ENCODE data around the gene MT1E. TPM values are rescaled to one million over a fixed set of nuclear protein-coding genes. Genes with fewer than 3 reads are reported as not detected.
A peak's percentile ranks its signal among the peaks of the same experiment; 100 is the strongest.
"Not testable (repeated sequence)": the region's sequence is repeated elsewhere in the genome, so short reads cannot be mapped to it uniquely, and the experiment has no call there.

The MT1E gene
- total RNA-seq, 8 experiments from 2014 or later, result 1.1 to 96.8 (median 4.4) TPM

DNA sequence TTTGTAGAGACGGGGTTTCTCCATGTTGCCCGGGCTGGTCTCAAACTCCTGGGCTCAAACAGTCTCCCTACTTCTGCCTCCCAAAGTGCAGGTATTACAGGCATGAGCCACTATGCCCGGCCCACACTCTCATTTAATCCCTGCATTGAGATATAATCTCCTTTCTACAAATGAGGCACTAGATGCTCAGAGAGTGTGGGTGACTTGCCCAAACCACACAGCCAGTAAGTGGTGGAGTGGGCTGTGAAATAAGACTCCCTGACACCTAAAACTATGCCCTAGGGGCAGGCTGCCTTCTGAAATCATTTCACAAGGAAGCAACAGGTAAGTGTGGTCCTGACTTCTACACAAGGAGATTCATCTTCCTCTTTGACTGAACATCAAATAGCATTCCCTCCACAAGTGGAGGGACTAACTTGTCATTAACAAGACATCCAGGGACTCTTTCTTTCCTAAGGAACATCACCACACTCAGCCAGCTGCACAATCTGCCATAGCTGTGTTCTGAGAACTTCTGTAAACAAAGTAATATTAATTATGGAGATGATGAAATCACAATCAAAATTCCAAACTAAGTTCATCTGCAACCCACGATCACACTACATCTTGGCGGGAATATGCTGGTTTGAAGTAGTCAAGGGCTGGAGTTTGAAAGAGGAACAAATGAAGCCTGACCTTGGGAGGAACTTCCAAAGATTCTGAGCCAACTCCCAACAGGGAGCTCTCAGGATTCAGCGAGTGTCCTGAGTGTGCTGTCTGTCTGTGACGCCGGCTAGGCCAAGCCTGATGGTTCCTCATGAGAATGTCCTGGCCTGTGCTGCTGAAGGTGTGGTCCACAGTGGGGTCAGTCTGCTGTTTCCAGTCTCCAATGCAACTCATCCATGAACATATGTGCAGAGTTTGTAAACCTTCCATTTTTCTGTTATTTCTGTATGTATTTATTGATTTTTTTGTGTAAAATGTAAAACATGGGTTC lies 40.0 kb downstream of the MT1E start:
- ATAC-seq (replicated peaks in 6 of 8); H3K4me3 ChIP-seq; in situ Hi-C loops (cut with MboI; ENCODE audit: low pct_unique_long_range_greater_than_20kb in 2 of 9, low sequenced_read_pairs in 9 of 9, unreplicated experiment in 9 of 9); H3K27ac ChIP-seq: not testable (repeated sequence)
- WGBS, 10 experiments, result 15 to 72% (median 45%) methylated on average over 2 to 7 of the region's 8 CpGs; no CpG with 5 or more reads in 4 of the 10 experiments
- H3K4me1 ChIP-seq (replicated peaks in 1 of 2), result peaks cover 5 to 16% of the 10 kb centered on the region in 2 donors

DNA sequence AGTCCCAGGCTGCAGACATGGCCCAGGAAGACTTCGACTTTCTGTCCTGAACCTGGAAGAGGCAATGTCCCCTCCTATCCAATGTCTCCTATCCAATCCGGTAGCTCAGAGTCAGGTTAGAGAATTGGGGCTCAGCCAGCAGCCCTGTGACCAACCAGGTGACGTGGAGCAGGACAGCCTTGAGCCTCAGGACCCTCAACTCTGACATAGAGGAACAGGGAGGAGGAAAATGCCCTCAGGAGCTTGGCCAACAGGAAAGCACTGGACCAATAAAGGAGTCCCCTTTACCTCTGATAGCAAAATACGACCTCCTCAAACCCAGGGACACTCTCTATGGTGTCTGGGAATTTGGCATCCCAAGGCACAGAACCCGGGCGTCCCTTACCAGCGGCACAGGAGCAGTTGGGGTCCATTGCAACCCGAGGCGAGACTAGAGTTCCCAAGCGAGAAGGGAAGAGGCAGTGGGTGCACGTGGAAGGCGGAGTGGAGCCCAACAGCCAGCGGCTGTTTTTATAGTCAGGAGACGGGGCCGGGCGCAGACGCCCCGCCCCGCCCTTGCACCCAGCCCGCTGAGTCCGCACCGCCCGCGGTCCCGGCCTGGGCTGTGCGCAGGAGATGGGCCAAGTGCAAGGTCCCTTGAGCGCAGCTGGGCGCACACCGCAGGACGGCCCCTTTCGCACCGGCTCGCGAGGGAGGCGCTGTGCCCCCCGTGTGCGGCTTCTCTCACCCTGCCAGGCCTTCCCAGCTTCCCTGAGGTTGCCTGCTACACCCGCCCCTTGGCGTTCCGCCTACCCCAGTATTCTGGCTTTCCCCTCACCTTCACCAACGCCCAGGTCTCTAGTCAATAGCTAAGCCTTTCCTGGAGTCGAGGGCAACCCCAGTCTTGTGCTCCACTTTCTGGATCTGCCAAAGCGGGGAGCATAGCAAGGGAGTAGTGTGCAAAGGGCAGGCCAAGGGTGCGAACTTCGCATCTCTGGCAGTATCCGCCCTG lies 42.3 kb downstream of the MT1E start, which contains the start of gene MT1G:
Gene MT1G, minus strand, starts transcription at position 485 of the 991 bp plus-strand sequence. Its CDS starts 72 bp downstream, at position 413.
- Histone ChIP-seq H3K27ac (no peak within 1 kb of the TSS), H3K4me3 (peak within 1 kb of the TSS in 1 of 5 donors; percentile 13), H3K4me1 (replicated peaks in 1 of 2) (peaks cover 0 to 10% of the 10 kb centered on the region in 2 donors)
- in situ Hi-C loops (cut with MboI; ENCODE audit: low pct_unique_long_range_greater_than_20kb in 2 of 9, low sequenced_read_pairs in 9 of 9, unreplicated experiment in 9 of 9), result no loop called here
- ATAC-seq (replicated peaks in 6 of 8), result peak; percentile 59 to 93 (median 83)
- 0 to 100% (median 36%) methylated on average over 1 to 14 of the region's 46 CpGs; no CpG with 5 or more reads in 2 of the 10 experiments for WGBS, 10 experiments

DNA sequence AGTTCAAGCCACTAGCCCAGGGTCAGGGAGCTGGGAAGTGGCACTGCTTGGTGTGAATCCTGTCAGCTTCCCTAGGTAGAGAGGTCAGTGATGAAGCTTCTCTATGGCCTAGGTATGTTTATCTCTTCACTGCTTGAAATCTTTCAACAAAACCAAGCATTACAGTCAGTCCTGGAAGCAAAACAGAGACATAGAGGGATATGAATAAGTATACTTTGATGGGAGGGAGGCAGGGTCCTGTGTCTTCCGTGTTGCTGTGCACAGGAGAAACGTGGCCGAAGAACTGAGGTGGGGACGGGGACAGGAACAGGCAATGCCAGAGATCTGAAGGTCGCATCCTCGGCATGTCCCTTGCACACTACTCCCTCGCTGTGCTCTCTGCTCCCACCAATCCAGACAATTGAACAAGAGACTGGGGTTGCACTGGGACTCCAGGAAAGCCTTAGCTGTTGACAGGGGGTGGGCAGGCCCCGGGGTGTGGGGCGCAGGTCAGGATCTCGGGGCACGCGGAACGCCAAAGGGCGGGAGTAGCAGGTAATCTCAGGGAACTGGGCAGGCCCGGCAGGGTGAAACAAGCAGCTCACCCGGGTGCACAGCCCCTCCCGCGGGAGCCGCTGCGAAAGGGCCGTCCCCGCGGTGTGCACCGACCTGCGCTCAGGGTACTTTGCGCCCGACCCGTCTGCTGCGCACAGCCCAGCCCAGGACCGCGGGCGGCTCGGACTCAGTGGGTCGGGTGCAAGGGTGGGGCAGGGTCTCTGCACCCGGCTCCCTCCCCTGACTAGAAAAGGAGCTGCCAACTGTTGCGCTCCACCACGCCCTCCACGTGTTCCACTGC lies 43.6 kb downstream of the MT1E start, which contains the start of gene MT1H:
Gene MT1H, plus strand, starts transcription at position 810 of the 835 bp plus-strand sequence. CDS start 71 bp downstream, outside the sequence.
- Histone ChIP-seq H3K4me1 (replicated peaks in 1 of 2) (peaks cover 2 to 13% of the 10 kb centered on the region in 2 donors), H3K27ac (no peak within 1 kb of the TSS), H3K4me3 (no peak within 1 kb of the TSS)
- peak in 4 of 8 experiments; percentile 12 to 32 (median 26) for ATAC-seq (replicated peaks in 6 of 8)
- in situ Hi-C loops (cut with MboI; ENCODE audit: low pct_unique_long_range_greater_than_20kb in 2 of 9, low sequenced_read_pairs in 9 of 9, unreplicated experiment in 9 of 9), result no loop called here
- WGBS, 10 experiments, result 4 to 93% (median 48%) methylated on average over 5 to 9 of the region's 38 CpGs; no CpG with 5 or more reads in 6 of the 10 experiments

DNA sequence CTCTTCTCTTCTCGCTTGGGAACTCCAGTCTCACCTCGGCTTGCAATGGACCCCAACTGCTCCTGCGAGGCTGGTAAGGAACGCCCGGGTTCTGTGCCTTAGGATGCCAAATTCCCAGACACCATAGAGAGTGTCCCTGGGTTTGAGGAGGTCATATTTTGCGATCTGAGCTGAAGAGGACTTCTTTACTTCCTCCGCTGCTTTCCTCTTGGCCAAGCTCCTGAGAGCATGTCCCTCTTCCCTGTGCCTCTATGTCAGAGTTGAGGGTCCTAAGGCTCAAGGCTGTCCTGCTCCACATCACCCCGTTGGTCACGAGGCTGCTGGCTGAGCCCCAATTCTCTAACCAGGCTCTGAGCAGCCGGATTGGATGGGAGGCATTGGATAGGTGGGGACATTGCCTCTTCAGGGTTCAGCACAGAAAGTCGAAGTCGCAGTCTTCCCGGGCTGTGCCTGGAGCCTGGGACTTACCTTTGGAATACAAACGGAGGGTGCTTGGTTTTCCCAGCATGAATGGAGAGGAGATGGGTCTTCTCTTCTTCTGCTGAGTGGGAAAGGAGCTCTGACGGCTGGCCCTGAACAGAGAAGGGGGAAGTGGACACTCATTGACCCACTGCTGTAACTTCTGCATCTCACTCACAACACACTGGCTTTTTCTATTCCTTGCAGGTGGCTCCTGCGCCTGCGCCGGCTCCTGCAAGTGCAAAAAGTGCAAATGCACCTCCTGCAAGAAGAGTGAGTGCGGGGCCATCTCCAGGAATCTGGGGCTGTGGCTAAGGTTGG lies 44.4 kb downstream of the MT1E start:
- peaks cover 8 to 18% of the 10 kb centered on the region in 2 donors for H3K4me1 ChIP-seq (replicated peaks in 1 of 2)
- WGBS, 10 experiments, result 0 to 80% (median 14%) methylated on average over 1 to 9 of the region's 19 CpGs; no CpG with 5 or more reads in 3 of the 10 experiments
- H3K4me3 ChIP-seq, result no peak overlapping the region
- in situ Hi-C loops (cut with MboI; ENCODE audit: low pct_unique_long_range_greater_than_20kb in 2 of 9, low sequenced_read_pairs in 9 of 9, unreplicated experiment in 9 of 9), result no loop called here
- ATAC-seq (replicated peaks in 6 of 8), result no peak
- H3K27ac ChIP-seq, result no peak overlapping the region

DNA sequence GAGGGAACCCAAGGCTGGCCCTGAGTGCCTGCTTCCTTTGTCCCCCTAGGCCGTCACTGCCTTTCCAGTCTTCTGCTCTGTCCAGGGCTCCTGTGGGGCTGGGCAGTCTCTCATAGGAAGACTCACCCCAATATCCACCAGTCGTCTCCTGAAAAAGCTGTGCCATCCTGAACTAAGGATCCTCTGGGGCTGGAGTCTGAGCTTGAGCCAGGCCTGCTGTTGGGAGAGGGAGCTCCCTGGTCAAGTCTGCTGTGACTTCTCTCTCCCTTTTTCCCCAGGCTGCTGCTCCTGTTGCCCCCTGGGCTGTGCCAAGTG lies 45.0 kb downstream of the MT1E start:
- no peak for ATAC-seq (replicated peaks in 6 of 8)
- H3K4me1 ChIP-seq (replicated peaks in 1 of 2), result peaks cover 10 to 23% of the 10 kb centered on the region in 2 donors
- H3K4me3 ChIP-seq, result no peak overlapping the region
- in situ Hi-C loops (cut with MboI; ENCODE audit: low pct_unique_long_range_greater_than_20kb in 2 of 9, low sequenced_read_pairs in 9 of 9, unreplicated experiment in 9 of 9), result no loop called here
- no peak overlapping the region for H3K27ac ChIP-seq
- 67% methylated on average over 1 of the region's 2 CpGs; no CpG with 5 or more reads in 9 of the 10 experiments for WGBS, 10 experiments

DNA sequence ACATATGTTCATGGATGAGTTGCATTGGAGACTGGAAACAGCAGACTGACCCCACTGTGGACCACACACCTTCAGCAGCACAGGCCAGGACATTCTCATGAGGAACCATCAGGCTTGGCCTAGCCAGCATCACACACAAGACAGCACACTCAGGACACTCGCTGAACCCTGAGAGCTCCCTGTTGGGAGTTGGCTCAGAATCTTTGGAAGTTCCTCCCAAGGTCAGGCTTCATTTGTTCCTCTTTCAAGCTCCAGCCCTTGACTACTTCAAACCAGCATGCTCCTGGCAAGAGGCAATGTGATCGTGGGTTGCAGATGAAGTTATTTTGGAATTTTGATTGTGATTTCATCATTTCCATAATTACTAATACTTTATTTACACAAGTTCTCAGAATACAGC lies 46.1 kb downstream of the MT1E start:
- H3K4me3 ChIP-seq; in situ Hi-C loops (cut with MboI; ENCODE audit: low pct_unique_long_range_greater_than_20kb in 2 of 9, low sequenced_read_pairs in 9 of 9, unreplicated experiment in 9 of 9); H3K27ac ChIP-seq: not testable (repeated sequence)
- peak in 1 of 8 experiments; percentile 6 for ATAC-seq (replicated peaks in 6 of 8)
- WGBS, 10 experiments, result 28 to 67% (median 54%) methylated on average over 1 to 2 of the region's 2 CpGs; no CpG with 5 or more reads in 7 of the 10 experiments
- H3K4me1 ChIP-seq (replicated peaks in 1 of 2), result peaks cover 10 to 27% of the 10 kb centered on the region in 2 donors

DNA sequence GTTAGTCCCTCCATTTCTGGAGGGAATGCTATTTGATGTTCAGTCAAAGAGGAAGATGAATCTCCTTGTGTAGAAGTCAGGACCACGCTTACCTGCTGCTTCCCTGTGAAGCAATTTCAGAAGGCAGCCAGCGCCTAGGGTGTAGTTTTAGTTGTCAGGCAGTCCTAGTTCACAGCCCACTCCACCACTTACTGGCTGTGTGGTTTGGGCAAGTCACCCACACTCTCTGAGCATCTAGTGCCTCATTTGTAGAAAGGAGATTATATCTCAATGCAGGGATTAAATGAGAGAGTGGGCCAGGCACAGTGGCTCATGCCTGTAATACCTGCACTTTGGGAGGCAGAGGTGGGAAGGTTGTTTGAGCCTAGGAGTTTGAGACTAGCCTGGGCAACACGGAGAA lies 46.6 kb downstream of the MT1E start:
- in situ Hi-C loops (cut with MboI; ENCODE audit: low pct_unique_long_range_greater_than_20kb in 2 of 9, low sequenced_read_pairs in 9 of 9, unreplicated experiment in 9 of 9); H3K4me3 ChIP-seq; H3K27ac ChIP-seq; ATAC-seq (replicated peaks in 6 of 8): not testable (repeated sequence)
- WGBS, 10 experiments, result 50 to 86% (median 71%) methylated on average over 1 to 2 of the region's 3 CpGs; no CpG with 5 or more reads in 4 of the 10 experiments
- peaks cover 10 to 27% of the 10 kb centered on the region in 2 donors for H3K4me1 ChIP-seq (replicated peaks in 1 of 2)

DNA sequence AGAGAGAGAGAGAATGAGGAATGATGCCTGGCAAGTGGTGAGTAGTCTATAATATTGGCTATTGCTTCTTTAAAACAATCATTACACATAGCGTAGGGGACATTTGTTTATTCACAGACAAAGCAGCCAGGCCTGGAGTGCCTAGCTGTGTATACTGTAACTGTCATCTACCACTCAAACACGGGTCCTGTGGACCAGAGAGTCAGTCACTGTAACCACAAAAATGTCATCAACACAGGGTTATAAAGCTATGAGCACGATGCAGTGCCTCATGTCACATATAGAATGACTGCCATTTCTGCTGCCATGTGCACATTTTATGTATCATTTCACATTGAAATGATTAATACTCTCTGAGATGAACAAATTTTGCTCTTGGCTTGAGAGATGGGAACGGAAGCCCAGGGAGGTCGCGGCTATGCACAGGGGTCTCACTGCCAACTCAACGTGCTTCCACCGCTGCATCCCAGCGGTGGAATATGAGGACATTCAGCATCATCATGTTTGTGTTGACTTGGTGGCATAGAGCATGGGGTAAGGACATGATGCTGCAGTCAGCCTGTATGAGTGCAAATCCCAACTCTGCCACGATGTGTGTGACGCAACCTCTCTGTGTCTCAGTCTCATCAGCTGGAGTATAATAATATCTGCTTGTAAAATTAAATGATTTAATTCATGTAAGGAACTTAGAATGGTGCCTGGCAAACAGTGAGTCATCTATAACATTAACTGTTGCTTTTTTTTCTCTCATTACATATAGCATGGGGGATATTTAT lies 47.4 kb downstream of the MT1E start:
- peaks cover 10 to 27% of the 10 kb centered on the region in 2 donors for H3K4me1 ChIP-seq (replicated peaks in 1 of 2)
- H3K4me3 ChIP-seq, result no peak overlapping the region
- 30 to 87% (median 75%) methylated on average over 1 to 10 of the region's 11 CpGs for WGBS, 10 experiments
- ATAC-seq (replicated peaks in 6 of 8), result no peak
- H3K27ac ChIP-seq, result no peak overlapping the region
- in situ Hi-C loops (cut with MboI; ENCODE audit: low pct_unique_long_range_greater_than_20kb in 2 of 9, low sequenced_read_pairs in 9 of 9, unreplicated experiment in 9 of 9), result no loop called here

DNA sequence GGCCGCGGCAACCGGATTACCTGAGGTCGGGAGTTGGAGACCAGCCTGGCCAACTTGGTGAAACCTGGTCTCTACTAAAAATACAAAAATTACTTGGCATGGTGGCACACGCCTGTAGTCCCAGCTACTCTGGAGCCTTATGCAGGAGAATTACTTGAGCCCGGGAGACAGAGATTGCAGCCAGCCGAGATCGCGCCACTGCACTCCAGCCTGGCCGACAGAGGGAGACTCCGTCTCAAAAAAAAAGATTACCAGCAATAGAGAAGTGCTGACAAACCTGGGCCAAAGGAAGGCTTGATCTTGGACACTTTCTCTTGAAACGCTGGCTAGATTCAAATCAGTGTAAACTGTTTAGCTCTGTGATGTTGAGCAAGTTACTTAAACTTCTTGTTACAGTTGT lies 48.3 kb downstream of the MT1E start:
- Histone ChIP-seq H3K27ac (no peak overlapping the region), H3K4me3 (no peak overlapping the region), H3K4me1 (replicated peaks in 1 of 2) (peaks cover 10 to 24% of the 10 kb centered on the region in 2 donors)
- peak; percentile 52 to 94 (median 70) for ATAC-seq (replicated peaks in 6 of 8)
- in situ Hi-C loops (cut with MboI; ENCODE audit: low pct_unique_long_range_greater_than_20kb in 2 of 9, low sequenced_read_pairs in 9 of 9, unreplicated experiment in 9 of 9), result no loop called here
- 0 to 80% (median 40%) methylated on average over 1 to 11 of the region's 12 CpGs; no CpG with 5 or more reads in 3 of the 10 experiments for whole genome bisulfite sequencing, 10 experiments

DNA sequence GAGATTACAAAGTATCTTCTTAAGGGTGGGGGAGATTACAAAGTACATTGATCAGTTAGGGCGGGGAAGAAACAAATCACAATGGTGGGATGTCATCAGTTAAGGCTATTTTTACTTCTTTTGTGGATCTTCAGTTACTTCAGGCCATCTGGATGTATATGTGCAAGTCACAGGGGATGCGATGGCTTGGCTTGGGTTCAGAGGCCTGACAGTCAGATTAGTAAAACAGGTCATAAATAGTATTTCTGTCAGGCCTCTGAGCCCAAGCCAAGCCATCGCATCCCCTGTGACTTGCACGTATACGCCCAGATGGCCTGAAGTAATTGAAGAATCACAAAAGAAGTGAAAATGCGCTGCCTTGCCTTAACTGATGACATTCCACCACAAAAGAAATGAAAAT lies 49.0 kb downstream of the MT1E start:
- H3K27ac ChIP-seq; in situ Hi-C loops (cut with MboI; ENCODE audit: low pct_unique_long_range_greater_than_20kb in 2 of 9, low sequenced_read_pairs in 9 of 9, unreplicated experiment in 9 of 9); H3K4me3 ChIP-seq: not testable (repeated sequence)
- 0 to 87% (median 43%) methylated on average over 1 to 3 of the region's 6 CpGs; no CpG with 5 or more reads in 5 of the 10 experiments for WGBS, 10 experiments
- peak in 3 of 8 experiments; percentile 62 to 66 (median 63) for ATAC-seq (replicated peaks in 6 of 8)
- peaks cover 10 to 21% of the 10 kb centered on the region in 2 donors for H3K4me1 ChIP-seq (replicated peaks in 1 of 2)
